ENCODE results near the gene COX4I1.
A peak's percentile ranks its signal among the peaks of the same experiment; 100 is the strongest.

The COX4I1 gene

GRCh38 chr16:85768199-85768598 is 31.3 kb upstream of the COX4I1 start:
- DNase-seq: no peak

GRCh38 chr16:85770741-85771140 is 28.8 kb upstream of the COX4I1 start:
- no peak for DNase-seq

- DNase-seq: no peak
These were observed 26.5 kb upstream of the COX4I1 start for GRCh38 chr16:85773044-85773443.

- no peak for DNase-seq
These were observed 25.4 kb upstream of the COX4I1 start for GRCh38 chr16:85774136-85774535.

GRCh38 chr16:85774811-85775210 is 24.7 kb upstream of the COX4I1 start:
- DNase-seq: no peak

GRCh38 chr16:85777583-85778310 is 21.7 kb upstream of the COX4I1 start:
- no peak for DNase-seq

- DNase-seq: no peak
These were observed 20.6 kb upstream of the COX4I1 start for GRCh38 chr16:85778873-85779272.

GRCh38 chr16:85780281-85780680 is 19.2 kb upstream of the COX4I1 start:
- DNase-seq: no peak

GRCh38 chr16:85781156-85781555 is 18.3 kb upstream of the COX4I1 start:
- DNase-seq: no peak

GRCh38 chr16:85781695-85782370 is 17.7 kb upstream of the COX4I1 start:
- DNase-seq: no peak

GRCh38 chr16:85782451-85782850 is 17.0 kb upstream of the COX4I1 start:
- DNase-seq: no peak

- DNase-seq: no peak
These were observed 16.1 kb upstream of the COX4I1 start for GRCh38 chr16:85783441-85783840.

GRCh38 chr16:85784813-85785212 is 14.7 kb upstream of the COX4I1 start:
- no peak for DNase-seq

GRCh38 chr16:85785927-85786326 is 13.6 kb upstream of the COX4I1 start:
- DNase-seq: no peak

- no peak for DNase-seq
These were observed 10.7 kb upstream of the COX4I1 start for GRCh38 chr16:85788819-85789218.

- no peak for DNase-seq
These were observed 9.7 kb upstream of the COX4I1 start for GRCh38 chr16:85789773-85790172.

- no peak for DNase-seq
These were observed 5.7 kb upstream of the COX4I1 start for GRCh38 chr16:85793662-85794298.

GRCh38 chr16:85794696-85795095 is 4.8 kb upstream of the COX4I1 start:
- no peak for DNase-seq

- DNase-seq: no peak
These were observed 3.3 kb upstream of the COX4I1 start for GRCh38 chr16:85796152-85796551.

GRCh38 chr16:85796599-85796998 is 2.9 kb upstream of the COX4I1 start:
- DNase-seq: no peak

GRCh38 chr16:85798283-85798776 is 1.2 kb upstream of the COX4I1 start:
- no peak for DNase-seq

GRCh38 chr16:85798901-85799496 is 496 bp upstream of the COX4I1 start:
- peak; percentile 39 for DNase-seq

- DNase-seq: peak; percentile 30
These were observed 800 bp downstream of the COX4I1 start for GRCh38 chr16:85800321-85800669.

GRCh38 chr16:85803570-85803969 is 4.1 kb downstream of the COX4I1 start:
- DNase-seq: no peak
